Gastroesophageal sphincter (tissue), 4 donors: ENCODE results near the gene GPRASP2. TPM values are rescaled to one million over a fixed set of nuclear protein-coding genes. Genes with fewer than 3 reads are reported as not detected.
A peak's percentile ranks its signal among the peaks of the same experiment; 100 is the strongest.

Source experiments
- ATAC-seq: fragments of 150-250 bp; one replicate; pipeline ENCODE4 v1.9.1; 2016; ENCODE audit warnings: mild to moderate bottlenecking, moderate library complexity
- H3K27ac ChIP-seq, 4 donors: fragments of 200-600 bp; sonication (generic) in 3 of 4; 1 replicate in 3 of 4; 2 replicates in 1 of 4; pipeline ENCODE4 v1.5.1; 2016 to 2019
- H3K27me3 ChIP-seq: fragments of 200-600 bp; sonication (generic); one replicate; pipeline ENCODE4 v1.5.1; 2019
- H3K36me3 ChIP-seq, 2 donors: fragments of 200-600 bp; sonication (generic); one replicate each; pipeline ENCODE4 v1.5.1; 2019; ENCODE audit warnings: control low read depth in 1 of 2
- H3K4me1 ChIP-seq, 3 donors: fragments of 200-600 bp; sonication (generic); 1 replicate in 2 of 3; 2 replicates in 1 of 3; pipeline ENCODE4 v1.5.1; 2016 to 2019; ENCODE audit warnings: control low read depth in 2 of 3
- H3K4me3 ChIP-seq, 2 donors: fragments of 200-600 bp; sonication (generic); one replicate each; pipeline ENCODE4 v1.5.1; 2019; ENCODE audit warnings: mild to moderate bottlenecking in 1 of 2, moderate library complexity in 1 of 2
- H3K9me3 ChIP-seq, 3 donors: fragments of 200-600 bp; sonication (generic); one replicate each; pipeline ENCODE4 v1.5.1; 2017 to 2019; ENCODE audit warnings: control low read depth in 2 of 3
- EP300 ChIP-seq: sonication (generic); formaldehyde crosslinking; IDR thresholded peaks from one replicate; pipeline ENCODE4 v1.6.1; 2017; ENCODE audit warnings: antibody characterized with exemption, mild to moderate bottlenecking
- POLR2A ChIP-seq, 2 donors: fragments of 450-650 bp; IDR thresholded peaks; one replicate each; pipeline ENCODE4 v1.6.1; 2017; ENCODE audit warnings: antibody characterized with exemption in 2 of 2, mild to moderate bottlenecking in 2 of 2, moderate library complexity in 1 of 2
- POLR2AphosphoS5 ChIP-seq: sonication (generic); formaldehyde crosslinking; IDR thresholded peaks from one replicate; pipeline ENCODE4 v1.6.1; 2017; ENCODE audit warnings: antibody characterized with exemption
- WGBS, 2 donors: methylation state at CpG; one replicate each; pipeline ENCODE4 v1.1.5; 2018; ENCODE audit warnings: low coverage in 1 of 2; 5-methylcytosine and 5-hydroxymethylcytosine counted together
- total RNA-seq, 4 donors: library from RNA; depleted of rRNA; stranded (reverse); fragments of >200 nt; gene quantifications; one replicate each; pipeline ENCODE4 v1.1.0, GENCODE V29; 2016
- TF ChIP-seq, protein P1 (sequence below), 4 experiments: fragments of 200-600 bp in 2 of 4; fragments of 450-650 bp in 2 of 4; sonication (generic) in 1 of 4; IDR thresholded peaks; one replicate each; pipeline ENCODE4 v1.5.1; 2017 to 2019; ENCODE audit warnings: antibody characterized with exemption in 4 of 4, mild to moderate bottlenecking in 2 of 4, moderate library complexity in 2 of 4

Gene GPRASP2
- total RNA-seq, 4 donors from 2014 or later, result 12.6 to 14.3 (median 13.4) TPM

DNA sequence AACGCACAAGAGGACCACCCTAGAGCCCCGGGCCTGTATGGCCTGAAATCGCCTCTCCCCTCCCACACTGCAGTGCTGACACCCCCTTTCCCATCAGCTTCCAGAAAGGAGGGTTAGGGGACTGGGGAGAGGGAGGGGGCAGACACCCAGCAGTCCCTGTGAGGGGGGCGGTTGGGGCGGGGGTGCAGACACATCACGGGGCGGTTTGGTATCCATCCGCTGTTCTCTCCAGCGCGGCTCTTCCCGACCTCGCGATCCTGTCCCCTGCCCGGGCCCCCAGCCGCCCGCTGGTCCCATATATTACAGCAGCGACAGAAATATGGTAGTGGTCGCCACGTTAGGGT lies 404 bp upstream of the GPRASP2 start:
- peak overlapping the region in 1 of 4 donors; percentile 84 for H3K27ac ChIP-seq
- H3K36me3 ChIP-seq, result no peaks in the 10 kb centered on the region
- TF ChIP-seq POLR2AphosphoS5, result no peak
- TF ChIP-seq POLR2A (IDR thresholded peaks at IDR 0.05), result no peak
- TF ChIP-seq EP300, result no peak
- TF ChIP-seq, protein P1, sequence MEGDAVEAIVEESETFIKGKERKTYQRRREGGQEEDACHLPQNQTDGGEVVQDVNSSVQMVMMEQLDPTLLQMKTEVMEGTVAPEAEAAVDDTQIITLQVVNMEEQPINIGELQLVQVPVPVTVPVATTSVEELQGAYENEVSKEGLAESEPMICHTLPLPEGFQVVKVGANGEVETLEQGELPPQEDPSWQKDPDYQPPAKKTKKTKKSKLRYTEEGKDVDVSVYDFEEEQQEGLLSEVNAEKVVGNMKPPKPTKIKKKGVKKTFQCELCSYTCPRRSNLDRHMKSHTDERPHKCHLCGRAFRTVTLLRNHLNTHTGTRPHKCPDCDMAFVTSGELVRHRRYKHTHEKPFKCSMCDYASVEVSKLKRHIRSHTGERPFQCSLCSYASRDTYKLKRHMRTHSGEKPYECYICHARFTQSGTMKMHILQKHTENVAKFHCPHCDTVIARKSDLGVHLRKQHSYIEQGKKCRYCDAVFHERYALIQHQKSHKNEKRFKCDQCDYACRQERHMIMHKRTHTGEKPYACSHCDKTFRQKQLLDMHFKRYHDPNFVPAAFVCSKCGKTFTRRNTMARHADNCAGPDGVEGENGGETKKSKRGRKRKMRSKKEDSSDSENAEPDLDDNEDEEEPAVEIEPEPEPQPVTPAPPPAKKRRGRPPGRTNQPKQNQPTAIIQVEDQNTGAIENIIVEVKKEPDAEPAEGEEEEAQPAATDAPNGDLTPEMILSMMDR (IDR thresholded peaks at IDR 0.05), result no peak

DNA sequence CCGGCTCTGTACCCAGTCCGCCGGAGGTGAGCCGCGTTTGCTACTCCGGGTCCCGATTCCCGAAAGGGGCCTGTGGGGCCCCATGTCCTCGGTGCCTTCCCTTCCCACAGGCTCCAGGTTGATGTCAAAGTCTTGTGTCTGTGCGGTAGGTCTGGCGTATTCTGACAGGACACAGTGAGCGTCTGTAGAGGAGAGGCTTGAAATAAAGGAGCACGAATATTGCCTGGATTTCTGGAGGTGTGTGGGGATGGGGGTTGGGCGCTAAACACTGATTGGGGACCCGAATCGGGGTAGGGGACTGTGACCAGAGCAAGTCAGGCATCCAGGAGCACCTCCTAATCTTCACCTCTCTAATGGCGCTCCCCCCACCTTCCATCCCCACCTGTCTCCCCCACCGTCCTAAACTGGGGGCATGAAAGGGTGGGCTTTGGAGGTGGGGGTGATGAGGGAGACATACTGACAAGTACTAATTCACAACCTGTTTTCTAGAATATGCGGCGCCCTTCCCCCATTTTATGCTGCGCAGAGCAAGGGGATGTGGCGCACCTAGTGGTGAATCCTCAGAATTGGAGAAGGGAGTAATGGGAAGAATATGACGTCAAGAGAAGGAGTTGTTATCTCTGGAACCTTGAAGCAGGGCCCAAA lies 855 bp downstream of the GPRASP2 start:
- Histone ChIP-seq H3K4me3 (peak overlapping the region; percentile 65 to 69), H3K27me3 (no peaks in the 10 kb centered on the region), H3K36me3 (no peaks in the 10 kb centered on the region), H3K4me1 (peaks cover 0 to 7% (median 0%) of the 10 kb centered on the region in 3 donors), H3K9me3 (no peaks in the 10 kb centered on the region), H3K27ac (peak overlapping the region; percentile 84 to 92 (median 88))
- no peak for TF ChIP-seq EP300
- peak; percentile 40 for TF ChIP-seq POLR2AphosphoS5
- TF ChIP-seq, protein P1 (IDR thresholded peaks at IDR 0.05), result peak; percentile 45 to 70 (median 66)
- 20 to 22% methylated on average over 1 to 15 of the region's 23 CpGs for WGBS, 2 donors
- ATAC-seq, result peak; percentile 76

More for the DNA sequence above, 404 bp upstream of the GPRASP2 start:
- no peak for ATAC-seq
- H3K4me1 ChIP-seq, result peaks cover 0 to 7% (median 0%) of the 10 kb centered on the region in 3 donors
- no peaks in the 10 kb centered on the region for H3K9me3 ChIP-seq
- H3K27me3 ChIP-seq, result no peaks in the 10 kb centered on the region
- H3K4me3 ChIP-seq, result peak overlapping the region; percentile 65 to 69
- 7% methylated on average over 3 of the region's 19 CpGs; no CpG with 5 or more reads in 1 of the 2 donors for WGBS, 2 donors

DNA sequence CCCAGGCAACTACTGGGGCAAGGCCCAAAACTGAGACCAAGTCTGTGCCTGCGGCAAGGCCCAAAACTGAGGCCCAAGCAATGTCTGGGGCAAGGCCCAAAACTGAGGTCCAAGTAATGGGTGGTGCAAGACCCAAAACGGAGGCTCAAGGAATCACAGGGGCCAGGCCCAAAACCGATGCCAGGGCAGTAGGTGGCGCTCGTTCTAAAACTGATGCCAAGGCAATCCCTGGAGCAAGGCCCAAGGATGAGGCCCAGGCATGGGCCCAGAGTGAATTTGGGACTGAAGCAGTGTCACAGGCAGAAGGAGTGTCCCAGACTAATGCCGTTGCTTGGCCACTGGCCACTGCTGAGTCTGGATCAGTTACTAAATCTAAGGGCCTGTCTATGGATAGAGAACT lies 2.7 kb downstream of the GPRASP2 start:
- ATAC-seq, result no peak
- Histone ChIP-seq H3K4me1 (peaks cover 0 to 7% (median 0%) of the 10 kb centered on the region in 3 donors), H3K9me3 (no peaks in the 10 kb centered on the region), H3K4me3 (no peak overlapping the region), H3K27me3 (no peaks in the 10 kb centered on the region), H3K36me3 (no peaks in the 10 kb centered on the region), H3K27ac (no peak overlapping the region)
- TF ChIP-seq EP300 (no peak), POLR2A (IDR thresholded peaks at IDR 0.05) (no peak), POLR2AphosphoS5 (no peak)
- TF ChIP-seq, protein P1 (IDR thresholded peaks at IDR 0.05), result no peak
- 67 to 93% methylated on average over 3 of the region's 6 CpGs for WGBS, 2 donors

DNA sequence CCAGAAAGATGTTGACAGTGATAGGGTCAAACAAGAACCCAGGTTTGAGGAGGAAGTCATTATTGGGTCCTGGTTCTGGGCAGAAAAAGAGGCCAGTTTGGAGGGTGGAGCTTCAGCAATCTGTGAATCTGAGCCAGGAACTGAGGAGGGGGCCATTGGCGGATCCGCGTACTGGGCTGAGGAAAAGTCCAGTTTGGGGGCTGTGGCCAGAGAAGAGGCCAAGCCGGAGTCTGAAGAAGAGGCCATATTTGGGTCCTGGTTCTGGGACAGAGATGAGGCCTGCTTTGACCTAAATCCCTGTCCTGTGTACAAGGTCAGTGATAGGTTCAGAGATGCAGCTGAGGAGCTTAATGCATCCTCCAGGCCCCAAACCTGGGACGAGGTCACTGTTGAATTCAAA lies 3.7 kb downstream of the GPRASP2 start:
- Histone ChIP-seq H3K27ac (no peak overlapping the region), H3K4me1 (peaks cover 0 to 7% (median 0%) of the 10 kb centered on the region in 3 donors), H3K36me3 (no peaks in the 10 kb centered on the region), H3K9me3 (no peaks in the 10 kb centered on the region), H3K4me3 (no peak overlapping the region), H3K27me3 (no peaks in the 10 kb centered on the region)
- TF ChIP-seq EP300 (no peak), POLR2AphosphoS5 (no peak), POLR2A (IDR thresholded peaks at IDR 0.05) (no peak)
- TF ChIP-seq, protein P1 (IDR thresholded peaks at IDR 0.05), result no peak
- no peak for ATAC-seq
- WGBS, 2 donors, result 89% methylated on average over 5 of the region's 5 CpGs; no CpG with 5 or more reads in 1 of the 2 donors
